Measurements from ENCODE around the gene PLD4. TPM values are rescaled to one million over a fixed set of nuclear protein-coding genes. Genes with fewer than 3 reads are reported as not detected.

PLD4 gene
- polyA plus RNA-seq, 3 donors = 12.2 to 15.5 (median 15.1) TPM

DNA sequence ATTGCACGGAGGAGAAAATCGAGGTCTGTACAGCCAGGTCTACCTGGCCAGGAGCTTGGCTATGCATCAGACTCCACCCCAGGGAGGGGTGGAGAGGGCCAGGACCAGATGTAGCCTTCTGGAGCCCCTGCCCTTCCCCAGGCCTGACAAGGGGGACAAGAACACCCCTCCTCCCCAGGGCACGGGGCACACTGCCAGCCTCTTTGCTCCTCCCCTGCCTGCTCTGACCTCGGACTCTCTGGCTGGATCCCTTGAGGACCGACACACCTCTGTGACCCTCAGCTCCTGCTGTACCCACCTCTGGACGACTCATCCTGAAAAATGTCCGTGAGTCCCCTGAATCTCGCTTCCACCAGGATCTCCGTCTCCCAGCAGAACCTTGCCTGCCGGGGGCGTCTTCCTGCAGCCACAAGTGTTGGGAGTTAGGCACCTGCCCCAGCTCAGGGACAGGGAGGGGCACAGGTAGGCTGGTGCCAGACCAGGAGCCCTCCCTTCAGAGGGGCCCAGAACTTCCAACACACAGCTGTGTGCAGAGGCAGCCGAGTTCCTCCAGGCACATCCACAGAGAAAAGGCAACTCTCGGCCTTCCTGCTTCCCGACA, 31.7 kb downstream of the PLD4 start:
- H3K27ac Mint-ChIP-seq = no peak overlapping the region
- Histone ChIP-seq H3K4me2 (replicated peaks; ENCODE audit: extremely low read depth, low read length, poor library complexity, severe bottlenecking) (no peak overlapping the region), H3K9ac (ENCODE audit: insufficient read depth, low read length, poor library complexity, severe bottlenecking) (no peak overlapping the region), H3K9me3 (replicated peaks in 1 of 2; ENCODE audit: control insufficient read depth in 1 of 2, insufficient read depth in 1 of 2, low read length in 2 of 2) (no peaks in the 10 kb centered on the region), H3K27ac (ENCODE audit: low read depth in 1 of 2, low read length in 2 of 2) (no peak overlapping the region), H2AFZ (ENCODE audit: insufficient read depth, low read depth, low read length, poor library complexity, severe bottlenecking) (no peak overlapping the region), H3K4me1 (ENCODE audit: control insufficient read depth in 1 of 2, insufficient read depth in 2 of 2, low read length in 2 of 2) (no peaks in the 10 kb centered on the region), H3K36me3 (replicated peaks in 1 of 2; ENCODE audit: control insufficient read depth in 1 of 2, insufficient read depth in 2 of 2, low read length in 2 of 2) (no peaks in the 10 kb centered on the region), H3K4me3 (replicated peaks in 1 of 3; ENCODE audit: low read depth in 2 of 3, low read length in 3 of 3) (no peak overlapping the region), H4K20me1 (ENCODE audit: insufficient read depth, low read length) (no peaks in the 10 kb centered on the region), H3K27me3 (ENCODE audit: control insufficient read depth in 2 of 2, insufficient read depth in 2 of 2, low read length in 2 of 2) (no peaks in the 10 kb centered on the region), H3K79me2 (ENCODE audit: insufficient read depth, low read length) (no peaks in the 10 kb centered on the region)
- H3K4me1 Mint-ChIP-seq = peaks cover 5% of the 10 kb centered on the region
- intact Hi-C loops (cut with micrococcal nuclease) = no loop called here
- H3K36me3 Mint-ChIP-seq = no peaks in the 10 kb centered on the region
- H3K27me3 Mint-ChIP-seq (ENCODE audit: low read depth in 3 of 3) = peaks cover 10 to 12% (median 11%) of the 10 kb centered on the region in 3 donors
- H3K9me3 Mint-ChIP-seq = peaks cover 0 to 2% (median 0%) of the 10 kb centered on the region in 7 donors
- TF ChIP-seq, protein P1, sequence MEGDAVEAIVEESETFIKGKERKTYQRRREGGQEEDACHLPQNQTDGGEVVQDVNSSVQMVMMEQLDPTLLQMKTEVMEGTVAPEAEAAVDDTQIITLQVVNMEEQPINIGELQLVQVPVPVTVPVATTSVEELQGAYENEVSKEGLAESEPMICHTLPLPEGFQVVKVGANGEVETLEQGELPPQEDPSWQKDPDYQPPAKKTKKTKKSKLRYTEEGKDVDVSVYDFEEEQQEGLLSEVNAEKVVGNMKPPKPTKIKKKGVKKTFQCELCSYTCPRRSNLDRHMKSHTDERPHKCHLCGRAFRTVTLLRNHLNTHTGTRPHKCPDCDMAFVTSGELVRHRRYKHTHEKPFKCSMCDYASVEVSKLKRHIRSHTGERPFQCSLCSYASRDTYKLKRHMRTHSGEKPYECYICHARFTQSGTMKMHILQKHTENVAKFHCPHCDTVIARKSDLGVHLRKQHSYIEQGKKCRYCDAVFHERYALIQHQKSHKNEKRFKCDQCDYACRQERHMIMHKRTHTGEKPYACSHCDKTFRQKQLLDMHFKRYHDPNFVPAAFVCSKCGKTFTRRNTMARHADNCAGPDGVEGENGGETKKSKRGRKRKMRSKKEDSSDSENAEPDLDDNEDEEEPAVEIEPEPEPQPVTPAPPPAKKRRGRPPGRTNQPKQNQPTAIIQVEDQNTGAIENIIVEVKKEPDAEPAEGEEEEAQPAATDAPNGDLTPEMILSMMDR (IDR thresholded peaks at IDR 0.05) = no peak
- DNase-seq = no peak
- WGBS (ENCODE audit: insufficient coverage) = 96% methylated on average over 11 of the region's 14 CpGs
- H3K4me3 Mint-ChIP-seq = no peak overlapping the region

- TF ChIP-seq, protein P1 (IDR thresholded peaks at IDR 0.05) = no peak
- Histone ChIP-seq H3K27ac (ENCODE audit: low read depth in 1 of 2, low read length in 2 of 2) (no peak overlapping the region), H4K20me1 (ENCODE audit: insufficient read depth, low read length) (no peaks in the 10 kb centered on the region), H3K9me3 (replicated peaks in 1 of 2; ENCODE audit: control insufficient read depth in 1 of 2, insufficient read depth in 1 of 2, low read length in 2 of 2) (no peaks in the 10 kb centered on the region), H3K4me3 (replicated peaks in 1 of 3; ENCODE audit: low read depth in 2 of 3, low read length in 3 of 3) (no peak overlapping the region), H3K4me2 (replicated peaks; ENCODE audit: extremely low read depth, low read length, poor library complexity, severe bottlenecking) (no peak overlapping the region), H3K36me3 (replicated peaks in 1 of 2; ENCODE audit: control insufficient read depth in 1 of 2, insufficient read depth in 2 of 2, low read length in 2 of 2) (no peaks in the 10 kb centered on the region), H3K79me2 (ENCODE audit: insufficient read depth, low read length) (no peaks in the 10 kb centered on the region), H2AFZ (ENCODE audit: insufficient read depth, low read depth, low read length, poor library complexity, severe bottlenecking) (no peak overlapping the region), H3K27me3 (ENCODE audit: control insufficient read depth in 2 of 2, insufficient read depth in 2 of 2, low read length in 2 of 2) (no peaks in the 10 kb centered on the region), H3K9ac (ENCODE audit: insufficient read depth, low read length, poor library complexity, severe bottlenecking) (no peak overlapping the region), H3K4me1 (ENCODE audit: control insufficient read depth in 1 of 2, insufficient read depth in 2 of 2, low read length in 2 of 2) (no peaks in the 10 kb centered on the region)
- intact Hi-C loops (cut with micrococcal nuclease) = no loop called here
- peaks cover 0 to 2% (median 0%) of the 10 kb centered on the region in 7 donors for H3K9me3 Mint-ChIP-seq
- peak overlapping the region in 1 of 7 donors; percentile 30 for H3K27ac Mint-ChIP-seq
- WGBS (ENCODE audit: insufficient coverage) = 96% methylated on average over 19 of the region's 25 CpGs
- no peaks in the 10 kb centered on the region for H3K36me3 Mint-ChIP-seq
- DNase-seq = no peak
- H3K4me1 Mint-ChIP-seq = peaks cover 5% of the 10 kb centered on the region
- H3K27me3 Mint-ChIP-seq (ENCODE audit: low read depth in 3 of 3) = peaks cover 10 to 12% (median 11%) of the 10 kb centered on the region in 3 donors
- no peak overlapping the region for H3K4me3 Mint-ChIP-seq
Observed at GRCh38 chr14:104957146-104958113, 32.8 kb downstream of the PLD4 start.
